HEK293 (cell line): ENCODE data around the gene SRC.

Experiments used
- CTCF ChIA-PET: fragments of 350-600 bp; formaldehyde crosslinking; extraction: SDS; loops from one replicate; lab custom pipeline; 2021; ENCODE audit warnings: antibody characterized with exemption; lab: Yijun Ruan, JAX
- POLR2A ChIA-PET: fragments of 300-600 bp; formaldehyde crosslinking; extraction: SDS; loops from one replicate; lab custom pipeline; 2020; ENCODE audit warnings: antibody characterized with exemption, inconsistent platforms; lab: Yijun Ruan, JAX
- H3K27ac ChIP-seq: fragments of 200-500 bp; sonication (Bioruptor generic); 2 replicates; pipeline ENCODE4 v1.5.1; 2014; ENCODE audit warnings: low read depth, low read length, control low read depth, inconsistent platforms; ENCODE audit errors: extremely low read depth
- H3K36me3 ChIP-seq, 2 experiments: fragments of 200-500 bp in 1 of 2; sonication (Bioruptor generic) in 1 of 2; 1 replicate in 1 of 2; 2 replicates in 1 of 2; pipeline ENCODE4 v1.5.1; 2014 to 2017; ENCODE audit warnings: inconsistent platforms in 2 of 2, low read length in 2 of 2; ENCODE audit not compliant: control insufficient read depth in 2 of 2, insufficient read depth in 1 of 2
- H3K4me1 ChIP-seq: fragments of 200-500 bp; sonication (Bioruptor generic); 2 replicates; pipeline ENCODE4 v1.5.1; 2014; ENCODE audit warnings: mild to moderate bottlenecking, low read length, inconsistent platforms; ENCODE audit not compliant: control insufficient read depth, insufficient read depth
- H3K4me3 ChIP-seq: 2 replicates; pipeline ENCODE4 v1.5.1; 2011; ENCODE audit warnings: low read depth, mild to moderate bottlenecking, control low read depth, low read length, moderate library complexity
- H3K9me3 ChIP-seq: fragments of 200-500 bp; sonication (Bioruptor generic); 2 replicates; pipeline ENCODE4 v1.5.1; 2014; ENCODE audit warnings: low read depth, low read length, inconsistent platforms; ENCODE audit not compliant: control insufficient read depth, insufficient read depth
- FEZF1 ChIP-seq: fragments of 450-650 bp; formaldehyde crosslinking; IDR thresholded peaks from 2 replicates; pipeline ENCODE4 v1.5.1; 2016; ENCODE audit warnings: missing biosample characterization, missing genetic modification characterization
- GLI4 ChIP-seq: fragments of 450-650 bp; formaldehyde crosslinking; IDR thresholded peaks from 2 replicates; pipeline ENCODE4 v1.5.1; 2016; ENCODE audit warnings: missing biosample characterization, missing genetic modification characterization
- HOXD13 ChIP-seq: sonication (generic); formaldehyde crosslinking; IDR thresholded peaks from 2 replicates; pipeline ENCODE4 v1.8.0; 2022; ENCODE audit warnings: missing genetic modification reagents, borderline replicate concordance
- MEIS1 ChIP-seq: sonication (generic); formaldehyde crosslinking; IDR thresholded peaks from 2 replicates; pipeline ENCODE4 v1.8.1; 2022; ENCODE audit warnings: missing genetic modification reagents, mild to moderate bottlenecking, borderline replicate concordance
- REPIN1 ChIP-seq: fragments of 450-650 bp; formaldehyde crosslinking; IDR thresholded peaks from 2 replicates; pipeline ENCODE4 v1.5.1; 2017; ENCODE audit warnings: missing biosample characterization, missing genetic modification characterization, low read depth
- SP2 ChIP-seq: fragments of 450-650 bp; formaldehyde crosslinking; IDR thresholded peaks from 2 replicates; pipeline ENCODE4 v1.5.1; 2016; ENCODE audit warnings: missing biosample characterization, missing genetic modification characterization
- TRIM28 ChIP-seq: IDR thresholded peaks from 2 replicates; pipeline ENCODE4 v1.6.1; 2011; ENCODE audit warnings: low read length, control low read depth, borderline replicate concordance
- YY2 ChIP-seq: fragments of 450-650 bp; formaldehyde crosslinking; IDR thresholded peaks from 2 replicates; pipeline ENCODE4 v1.5.1; 2016; ENCODE audit warnings: missing biosample characterization, missing genetic modification characterization
- ZBTB49 ChIP-seq: fragments of 450-650 bp; formaldehyde crosslinking; IDR thresholded peaks from 2 replicates; pipeline ENCODE4 v1.5.1; 2016; ENCODE audit warnings: missing biosample characterization, missing genetic modification characterization, low read depth
- ZFHX2 ChIP-seq: fragments of 450-650 bp; formaldehyde crosslinking; conservative IDR thresholded peaks from 2 replicates; pipeline ENCODE4 v1.5.1; 2016; ENCODE audit warnings: missing biosample characterization, missing genetic modification characterization
- ZNF112 ChIP-seq: fragments of 450-650 bp; formaldehyde crosslinking; IDR thresholded peaks from 2 replicates; pipeline ENCODE4 v1.5.0; 2017; ENCODE audit warnings: missing biosample characterization, missing genetic modification characterization
- ZNF146 ChIP-seq: fragments of 450-650 bp; formaldehyde crosslinking; IDR thresholded peaks from 2 replicates; pipeline ENCODE4 v1.5.1; 2016; ENCODE audit warnings: missing biosample characterization, missing genetic modification characterization
- ZNF362 ChIP-seq: fragments of 450-650 bp; formaldehyde crosslinking; IDR thresholded peaks from 2 replicates; pipeline ENCODE4 v1.5.1; 2016; ENCODE audit warnings: missing biosample characterization, missing genetic modification characterization
- ZNF391 ChIP-seq: fragments of 450-650 bp; formaldehyde crosslinking; IDR thresholded peaks from 2 replicates; pipeline ENCODE4 v1.5.1; 2016; ENCODE audit warnings: low read depth, missing biosample characterization, missing genetic modification characterization, borderline replicate concordance
- ZNF416 ChIP-seq: fragments of 450-650 bp; formaldehyde crosslinking; IDR thresholded peaks from 2 replicates; pipeline ENCODE4 v1.5.1; 2016; ENCODE audit warnings: missing biosample characterization, missing genetic modification characterization
- ZNF544 ChIP-seq: fragments of 450-650 bp; formaldehyde crosslinking; IDR thresholded peaks from 2 replicates; pipeline ENCODE4 v1.5.0; 2017; ENCODE audit warnings: missing biosample characterization, missing genetic modification characterization
- ZNF664 ChIP-seq: fragments of 450-650 bp; formaldehyde crosslinking; IDR thresholded peaks from 2 replicates; pipeline ENCODE4 v1.5.1; 2016; ENCODE audit warnings: missing biosample characterization, missing genetic modification characterization
- ZNF76 ChIP-seq: fragments of 450-650 bp; formaldehyde crosslinking; IDR thresholded peaks from 2 replicates; pipeline ENCODE4; 2016; ENCODE audit warnings: low read depth, missing biosample characterization, missing genetic modification characterization, borderline replicate concordance
- ZNF777 ChIP-seq: fragments of 450-650 bp; formaldehyde crosslinking; IDR thresholded peaks from 2 replicates; pipeline ENCODE4 v1.5.1; 2017; ENCODE audit warnings: missing biosample characterization, missing genetic modification characterization, borderline replicate concordance
- ZNF785 ChIP-seq: fragments of 450-650 bp; formaldehyde crosslinking; IDR thresholded peaks from 2 replicates; pipeline ENCODE4 v1.5.1; 2016; ENCODE audit warnings: missing biosample characterization, missing genetic modification characterization
- ZNF791 ChIP-seq: fragments of 450-650 bp; formaldehyde crosslinking; IDR thresholded peaks from 2 replicates; pipeline ENCODE4 v1.5.1; 2016; ENCODE audit warnings: missing biosample characterization, missing genetic modification characterization
- ZNF792 ChIP-seq: fragments of 450-650 bp; formaldehyde crosslinking; IDR thresholded peaks from 2 replicates; pipeline ENCODE4 v1.5.1; 2016; ENCODE audit warnings: missing biosample characterization, missing genetic modification characterization
- TF ChIP-seq, protein P1 (sequence below): fragments of 450-650 bp; formaldehyde crosslinking; IDR thresholded peaks from 2 replicates; pipeline ENCODE4 v1.5.1; 2016; ENCODE audit warnings: missing biosample characterization, missing genetic modification characterization
- TF ChIP-seq, protein P2 (sequence below): fragments of 450-650 bp; formaldehyde crosslinking; IDR thresholded peaks from 2 replicates; pipeline ENCODE4 v1.5.1; 2016; ENCODE audit warnings: missing biosample characterization, missing genetic modification characterization

Gene SRC

GRCh38 chr20:37398750-37399621 is 53.0 kb downstream of the SRC start:
- ChIA-PET CTCF (no interaction called here), POLR2A (no interaction called here)
- H3K36me3 ChIP-seq = peaks cover 0 to 68% of the 10 kb centered on the region in 2 experiments; a peak in 2 of 3 replicates
- no peaks in the 10 kb centered on the region for H3K4me1 ChIP-seq
- no peaks in the 10 kb centered on the region for H3K9me3 ChIP-seq
- TF ChIP-seq TRIM28 (no peak), ZNF112 (tag by site-specific recombination) (no peak), ZNF664 (tag by site-specific recombination) (no peak), ZNF791 (tag by site-specific recombination) (no peak), FEZF1 (tag by site-specific recombination) (no peak), ZNF146 (tag by site-specific recombination) (no peak)
- TF ChIP-seq, protein P1, sequence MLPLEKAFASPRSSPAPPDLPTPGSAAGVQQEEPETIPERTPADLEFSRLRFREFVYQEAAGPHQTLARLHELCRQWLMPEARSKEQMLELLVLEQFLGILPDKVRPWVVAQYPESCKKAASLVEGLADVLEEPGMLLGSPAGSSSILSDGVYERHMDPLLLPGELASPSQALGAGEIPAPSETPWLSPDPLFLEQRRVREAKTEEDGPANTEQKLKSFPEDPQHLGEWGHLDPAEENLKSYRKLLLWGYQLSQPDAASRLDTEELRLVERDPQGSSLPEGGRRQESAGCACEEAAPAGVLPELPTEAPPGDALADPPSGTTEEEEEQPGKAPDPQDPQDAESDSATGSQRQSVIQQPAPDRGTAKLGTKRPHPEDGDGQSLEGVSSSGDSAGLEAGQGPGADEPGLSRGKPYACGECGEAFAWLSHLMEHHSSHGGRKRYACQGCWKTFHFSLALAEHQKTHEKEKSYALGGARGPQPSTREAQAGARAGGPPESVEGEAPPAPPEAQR = no peak
- TF ChIP-seq, all 188 proteins: peak for 0
- Histone ChIP-seq H3K4me3 (no peak overlapping the region), H3K27ac (no peak overlapping the region)

GRCh38 chr20:37401282-37401929 is 55.5 kb downstream of the SRC start:
- TF ChIP-seq ZNF544 (tag by site-specific recombination) (no peak), ZNF76 (tag by site-specific recombination) (no peak), ZNF792 (tag by site-specific recombination) (no peak), ZBTB49 (no peak), SP2 (no peak)
- H3K27ac ChIP-seq = no peak overlapping the region
- peaks cover 0 to 67% of the 10 kb centered on the region in 2 experiments; a peak in 2 of 3 replicates for H3K36me3 ChIP-seq
- no peaks in the 10 kb centered on the region for H3K9me3 ChIP-seq
- no peaks in the 10 kb centered on the region for H3K4me1 ChIP-seq
- ChIA-PET POLR2A (no interaction called here), CTCF (interaction anchor here (0.6 to 1.5 kb wide), 2 partner anchors 131 to 163 kb away, joined by 3 read pairs; no protein-coding TSS in a partner anchor)
- no peak overlapping the region for H3K4me3 ChIP-seq

- H3K4me3 ChIP-seq = no peak overlapping the region
- ChIA-PET POLR2A (no interaction called here), CTCF (no interaction called here)
- H3K36me3 ChIP-seq = peaks cover 0 to 61% of the 10 kb centered on the region in 2 experiments; a peak in 2 of 3 replicates
- H3K4me1 ChIP-seq = no peaks in the 10 kb centered on the region
- no peaks in the 10 kb centered on the region for H3K9me3 ChIP-seq
- H3K27ac ChIP-seq = no peak overlapping the region
- TF ChIP-seq, protein P2, sequence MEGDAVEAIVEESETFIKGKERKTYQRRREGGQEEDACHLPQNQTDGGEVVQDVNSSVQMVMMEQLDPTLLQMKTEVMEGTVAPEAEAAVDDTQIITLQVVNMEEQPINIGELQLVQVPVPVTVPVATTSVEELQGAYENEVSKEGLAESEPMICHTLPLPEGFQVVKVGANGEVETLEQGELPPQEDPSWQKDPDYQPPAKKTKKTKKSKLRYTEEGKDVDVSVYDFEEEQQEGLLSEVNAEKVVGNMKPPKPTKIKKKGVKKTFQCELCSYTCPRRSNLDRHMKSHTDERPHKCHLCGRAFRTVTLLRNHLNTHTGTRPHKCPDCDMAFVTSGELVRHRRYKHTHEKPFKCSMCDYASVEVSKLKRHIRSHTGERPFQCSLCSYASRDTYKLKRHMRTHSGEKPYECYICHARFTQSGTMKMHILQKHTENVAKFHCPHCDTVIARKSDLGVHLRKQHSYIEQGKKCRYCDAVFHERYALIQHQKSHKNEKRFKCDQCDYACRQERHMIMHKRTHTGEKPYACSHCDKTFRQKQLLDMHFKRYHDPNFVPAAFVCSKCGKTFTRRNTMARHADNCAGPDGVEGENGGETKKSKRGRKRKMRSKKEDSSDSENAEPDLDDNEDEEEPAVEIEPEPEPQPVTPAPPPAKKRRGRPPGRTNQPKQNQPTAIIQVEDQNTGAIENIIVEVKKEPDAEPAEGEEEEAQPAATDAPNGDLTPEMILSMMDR (tag by site-specific recombination) = no peak
- TF ChIP-seq REPIN1 (no peak), YY2 (tag by site-specific recombination) (no peak), ZNF391 (tag by site-specific recombination) (no peak), GLI4 (tag by site-specific recombination) (no peak), ZNF785 (tag by site-specific recombination) (no peak), ZNF416 (tag by site-specific recombination) (no peak), ZFHX2 (no peak), ZNF777 (no peak), HOXD13 (CRISPR knock-in tag) (no peak), ZNF362 (no peak), MEIS1 (CRISPR knock-in tag) (no peak)
These were observed 56.2 kb downstream of the SRC start for GRCh38 chr20:37401930-37402675.
